Measurements from ENCODE around the gene NAT9. TPM values are rescaled to one million over a fixed set of nuclear protein-coding genes. Genes with fewer than 3 reads are reported as not detected.

Gene NAT9
- total RNA-seq, 1 donor from 2014 or later = 50.1 TPM

DNA sequence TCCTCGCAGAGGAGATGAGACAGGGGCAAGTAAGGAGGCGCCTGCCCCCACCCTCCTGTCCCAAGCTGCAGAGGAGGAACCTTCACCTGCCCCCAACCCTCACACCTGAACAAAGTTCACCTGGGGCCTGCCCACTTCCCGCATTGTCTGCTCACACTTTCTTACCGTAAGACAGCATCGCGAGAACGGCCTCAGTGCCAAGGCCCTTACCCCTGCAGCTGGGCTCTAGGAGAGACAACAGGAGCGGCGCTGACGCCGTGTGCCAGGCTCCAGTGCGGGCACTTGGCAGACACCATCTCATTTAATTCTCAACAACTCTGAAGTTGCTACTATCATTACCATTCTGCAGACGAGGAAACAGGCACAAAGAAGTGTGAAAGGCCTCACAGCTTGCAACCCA, 4.1 kb downstream of the NAT9 start:
- H3K27ac Mint-ChIP-seq (ENCODE audit: unreplicated experiment) = no peak overlapping the region
- no peak for DNase-seq (ENCODE audit: low spot score)
- no peaks in the 10 kb centered on the region for H3K9me3 Mint-ChIP-seq (ENCODE audit: unreplicated experiment)
- H3K4me3 Mint-ChIP-seq (ENCODE audit: unreplicated experiment) = peak overlapping the region; percentile 42
- H3K4me1 Mint-ChIP-seq (ENCODE audit: unreplicated experiment) = peaks cover 16% of the 10 kb centered on the region
- TF ChIP-seq, protein P1, sequence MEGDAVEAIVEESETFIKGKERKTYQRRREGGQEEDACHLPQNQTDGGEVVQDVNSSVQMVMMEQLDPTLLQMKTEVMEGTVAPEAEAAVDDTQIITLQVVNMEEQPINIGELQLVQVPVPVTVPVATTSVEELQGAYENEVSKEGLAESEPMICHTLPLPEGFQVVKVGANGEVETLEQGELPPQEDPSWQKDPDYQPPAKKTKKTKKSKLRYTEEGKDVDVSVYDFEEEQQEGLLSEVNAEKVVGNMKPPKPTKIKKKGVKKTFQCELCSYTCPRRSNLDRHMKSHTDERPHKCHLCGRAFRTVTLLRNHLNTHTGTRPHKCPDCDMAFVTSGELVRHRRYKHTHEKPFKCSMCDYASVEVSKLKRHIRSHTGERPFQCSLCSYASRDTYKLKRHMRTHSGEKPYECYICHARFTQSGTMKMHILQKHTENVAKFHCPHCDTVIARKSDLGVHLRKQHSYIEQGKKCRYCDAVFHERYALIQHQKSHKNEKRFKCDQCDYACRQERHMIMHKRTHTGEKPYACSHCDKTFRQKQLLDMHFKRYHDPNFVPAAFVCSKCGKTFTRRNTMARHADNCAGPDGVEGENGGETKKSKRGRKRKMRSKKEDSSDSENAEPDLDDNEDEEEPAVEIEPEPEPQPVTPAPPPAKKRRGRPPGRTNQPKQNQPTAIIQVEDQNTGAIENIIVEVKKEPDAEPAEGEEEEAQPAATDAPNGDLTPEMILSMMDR (IDR thresholded peaks at IDR 0.05; ENCODE audit: unreplicated experiment) = no peak
- H3K27me3 Mint-ChIP-seq (ENCODE audit: unreplicated experiment) = peaks cover 16% of the 10 kb centered on the region
- H3K36me3 Mint-ChIP-seq (ENCODE audit: low read depth, unreplicated experiment) = peaks cover 24% of the 10 kb centered on the region

DNA sequence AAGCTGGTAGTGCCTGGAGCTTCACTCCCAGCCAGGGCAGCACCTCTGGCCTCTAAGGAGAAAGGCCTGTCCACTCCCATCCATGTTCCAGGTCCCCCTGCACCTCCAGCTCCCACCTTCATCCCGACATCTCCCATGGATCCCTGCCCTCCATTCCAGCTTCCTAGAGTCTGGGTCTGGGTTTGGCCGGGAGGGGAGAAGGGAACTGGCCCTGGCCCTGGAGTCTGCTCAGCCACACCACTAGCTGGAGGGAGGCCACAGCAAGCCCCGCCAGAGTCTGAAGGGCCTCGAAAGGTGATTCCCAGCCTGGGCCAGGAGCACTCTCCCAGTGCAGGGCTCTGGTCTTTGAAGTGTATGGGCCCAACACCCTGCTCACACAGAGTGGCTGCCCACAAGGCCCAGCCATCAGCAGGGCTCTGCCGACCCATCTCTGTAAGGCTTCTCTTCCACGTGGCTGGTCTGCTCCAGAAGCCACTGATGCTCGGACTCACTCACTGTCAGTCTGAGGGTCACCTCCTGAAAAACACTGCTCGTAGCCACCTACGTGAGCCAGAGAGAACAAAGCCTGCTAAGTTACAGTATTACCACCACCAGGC, 4.7 kb downstream of the NAT9 start:
- Mint-ChIP-seq H3K27ac (ENCODE audit: unreplicated experiment) (no peak overlapping the region), H3K27me3 (ENCODE audit: unreplicated experiment) (peaks cover 14% of the 10 kb centered on the region), H3K4me1 (ENCODE audit: unreplicated experiment) (peaks cover 16% of the 10 kb centered on the region), H3K36me3 (ENCODE audit: low read depth, unreplicated experiment) (peaks cover 24% of the 10 kb centered on the region), H3K9me3 (ENCODE audit: unreplicated experiment) (no peaks in the 10 kb centered on the region), H3K4me3 (ENCODE audit: unreplicated experiment) (no peak overlapping the region)
- DNase-seq (ENCODE audit: low spot score) = no peak
- TF ChIP-seq, protein P1 (IDR thresholded peaks at IDR 0.05; ENCODE audit: unreplicated experiment) = no peak

DNA sequence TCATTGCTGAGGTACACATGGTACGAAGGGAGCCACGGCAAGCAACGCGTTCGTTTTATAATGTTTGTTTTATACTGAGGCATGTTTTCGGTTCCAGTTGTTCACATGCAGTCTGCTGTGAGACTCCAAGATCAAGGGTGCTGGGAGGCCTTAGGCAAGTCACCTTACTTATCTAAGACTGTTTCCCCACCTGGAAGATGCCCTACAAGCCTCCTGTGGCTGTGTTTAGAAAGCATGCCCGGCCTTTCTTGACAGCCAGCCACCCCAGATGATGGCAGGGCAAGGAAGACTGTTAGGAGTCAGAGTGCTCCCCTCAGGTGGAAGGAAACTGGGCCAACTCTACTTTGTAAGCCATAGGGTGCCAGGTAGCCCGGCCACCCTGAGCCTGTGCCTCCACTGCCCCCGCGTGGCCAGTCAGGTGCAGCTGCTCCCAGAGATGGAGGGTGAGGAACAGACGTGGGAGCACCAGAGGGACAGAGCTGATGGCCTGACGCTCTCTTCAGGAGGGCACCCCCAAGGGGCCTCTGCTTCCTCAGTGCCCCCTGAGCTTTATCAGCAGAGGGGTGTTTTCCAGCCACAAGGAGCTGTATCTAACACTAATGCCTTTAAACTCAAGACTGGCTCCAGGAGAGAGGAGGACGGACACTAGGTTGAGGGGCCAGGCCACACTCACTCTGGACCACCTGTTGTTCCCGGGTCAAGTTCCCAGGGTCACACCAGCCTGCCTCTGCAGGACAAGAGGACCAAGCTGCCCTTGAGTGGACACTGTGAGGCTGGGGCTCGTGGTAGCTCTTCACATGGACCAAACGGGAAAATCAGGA, 5.4 kb downstream of the NAT9 start:
- peaks cover 11% of the 10 kb centered on the region for H3K27me3 Mint-ChIP-seq (ENCODE audit: unreplicated experiment)
- H3K27ac Mint-ChIP-seq (ENCODE audit: unreplicated experiment) = no peak overlapping the region
- peak; percentile 63 for DNase-seq (ENCODE audit: low spot score)
- TF ChIP-seq, protein P1 (IDR thresholded peaks at IDR 0.05; ENCODE audit: unreplicated experiment) = peak; percentile 54
- peaks cover 22% of the 10 kb centered on the region for H3K36me3 Mint-ChIP-seq (ENCODE audit: low read depth, unreplicated experiment)
- peaks cover 12% of the 10 kb centered on the region for H3K4me1 Mint-ChIP-seq (ENCODE audit: unreplicated experiment)
- H3K4me3 Mint-ChIP-seq (ENCODE audit: unreplicated experiment) = no peak overlapping the region
- H3K9me3 Mint-ChIP-seq (ENCODE audit: unreplicated experiment) = no peaks in the 10 kb centered on the region

DNA sequence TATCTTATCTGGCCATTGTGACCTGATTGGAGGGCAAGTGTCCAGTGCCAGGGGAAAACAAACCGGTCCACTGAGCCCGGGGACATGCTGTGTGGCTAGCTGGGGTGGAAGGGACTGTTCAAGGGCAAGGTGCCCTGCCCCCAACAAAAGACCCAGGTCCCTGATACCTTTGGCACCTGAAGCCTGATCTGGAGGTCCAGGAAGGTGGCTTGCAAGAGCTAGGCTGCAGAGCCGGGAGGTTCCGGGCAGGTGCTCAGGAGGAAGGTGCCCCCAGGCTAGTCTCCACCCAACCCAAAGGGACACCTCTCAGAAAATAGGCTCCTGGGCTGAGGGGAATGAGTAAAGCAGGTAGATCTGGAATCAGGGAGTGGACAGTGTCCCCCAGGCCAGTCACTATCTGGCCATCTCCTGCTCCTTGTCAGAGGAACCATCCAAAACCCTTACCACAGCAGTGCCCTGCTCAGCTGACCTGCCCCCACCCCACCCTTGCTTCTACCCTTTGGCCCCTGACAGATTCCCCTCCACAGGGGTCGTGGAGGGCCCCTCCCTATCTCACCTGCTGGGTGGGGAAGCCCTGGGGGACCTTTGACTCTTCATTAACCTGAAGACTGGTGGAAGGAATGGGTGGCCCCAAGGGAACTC, 6.2 kb downstream of the NAT9 start:
- TF ChIP-seq, protein P1 (IDR thresholded peaks at IDR 0.05; ENCODE audit: unreplicated experiment) = no peak
- Mint-ChIP-seq H3K4me3 (ENCODE audit: unreplicated experiment) (no peak overlapping the region), H3K36me3 (ENCODE audit: low read depth, unreplicated experiment) (peaks cover 20% of the 10 kb centered on the region), H3K27me3 (ENCODE audit: unreplicated experiment) (peaks cover 11% of the 10 kb centered on the region), H3K4me1 (ENCODE audit: unreplicated experiment) (peaks cover 6% of the 10 kb centered on the region), H3K27ac (ENCODE audit: unreplicated experiment) (no peak overlapping the region), H3K9me3 (ENCODE audit: unreplicated experiment) (no peaks in the 10 kb centered on the region)
- no peak for DNase-seq (ENCODE audit: low spot score)
